ENCODE data around the gene DHX38. TPM values are rescaled to one million over a fixed set of nuclear protein-coding genes. Genes with fewer than 3 reads are reported as not detected.

The DHX38 gene
- total RNA-seq, 1 donor from 2014 or later: 44.7 TPM

- DNase-seq (ENCODE audit: extremely low read depth, low read depth, low spot score): no peak
Measured at GRCh38 chr16:72083778-72084404, 9.8 kb upstream of the DHX38 start.

- DNase-seq (ENCODE audit: extremely low read depth, low read depth, low spot score): no peak
Measured at GRCh38 chr16:72084445-72084844, 9.2 kb upstream of the DHX38 start.

DNA sequence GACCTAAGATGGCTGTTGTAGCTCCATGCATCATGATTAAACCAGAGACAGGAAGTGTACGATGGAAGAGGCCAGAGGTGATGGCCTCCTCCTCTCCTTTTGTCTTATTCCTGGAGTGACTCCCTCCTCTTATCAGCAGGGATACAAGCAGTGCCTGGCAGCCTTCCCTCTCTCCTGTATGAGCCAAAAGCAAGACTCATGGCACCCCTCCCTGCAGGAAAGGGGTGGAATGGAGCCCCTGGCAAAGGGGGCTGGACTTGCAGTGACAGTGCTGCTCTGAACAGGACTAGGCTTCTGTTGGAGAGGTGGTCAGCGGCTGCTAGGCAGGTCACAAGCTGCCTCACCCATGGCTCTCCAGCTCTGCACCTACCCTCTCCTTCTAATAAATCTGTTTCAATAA, 8.6 kb upstream of the DHX38 start:
- no peak for DNase-seq (ENCODE audit: extremely low read depth, low read depth, low spot score)

- DNase-seq (ENCODE audit: extremely low read depth, low read depth, low spot score): no peak
Measured at GRCh38 chr16:72091217-72091616, 2.4 kb upstream of the DHX38 start.

DNA sequence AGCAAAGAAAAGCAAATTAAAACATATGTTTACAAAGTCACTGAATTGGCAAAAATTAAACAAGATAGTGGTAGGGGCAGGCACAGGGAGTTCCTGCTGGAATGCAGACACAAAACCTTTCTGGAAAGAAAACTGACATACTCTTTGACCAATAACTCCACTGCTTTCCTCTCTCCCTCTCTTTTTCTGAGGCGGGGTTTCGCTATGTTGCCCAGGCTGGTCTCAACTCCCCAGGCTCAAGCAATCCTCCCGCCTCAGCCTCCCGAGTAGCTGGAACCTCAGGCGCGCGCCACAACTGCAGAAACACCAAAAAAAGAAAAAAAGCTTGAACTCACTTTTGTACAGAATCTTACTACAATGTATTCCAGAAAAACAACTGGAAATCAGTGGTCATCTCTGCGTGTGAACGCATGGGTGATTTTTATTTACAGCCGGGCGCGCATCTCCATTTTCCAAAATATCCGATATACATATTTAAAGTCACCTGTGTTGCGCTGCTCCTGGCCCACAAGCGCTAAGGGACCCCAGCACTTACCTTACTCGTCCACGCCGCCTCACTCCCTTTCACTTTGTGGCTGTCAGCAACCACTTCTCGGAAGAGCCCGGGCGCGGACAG, 707 bp upstream of the DHX38 start:
- no peak for DNase-seq (ENCODE audit: extremely low read depth, low read depth, low spot score)

GRCh38 chr16:72094266-72094610, 591 bp downstream of the DHX38 start:
- DNase-seq (ENCODE audit: extremely low read depth, low read depth, low spot score): no peak

GRCh38 chr16:72098936-72099335, 5.3 kb downstream of the DHX38 start:
- no peak for DNase-seq (ENCODE audit: extremely low read depth, low read depth, low spot score)

GRCh38 chr16:72099377-72099818, 5.8 kb downstream of the DHX38 start:
- no peak for DNase-seq (ENCODE audit: extremely low read depth, low read depth, low spot score)

GRCh38 chr16:72101195-72101594, 7.5 kb downstream of the DHX38 start:
- DNase-seq (ENCODE audit: extremely low read depth, low read depth, low spot score): no peak

GRCh38 chr16:72104905-72105304, 11.3 kb downstream of the DHX38 start:
- no peak for DNase-seq (ENCODE audit: extremely low read depth, low read depth, low spot score)

DNA sequence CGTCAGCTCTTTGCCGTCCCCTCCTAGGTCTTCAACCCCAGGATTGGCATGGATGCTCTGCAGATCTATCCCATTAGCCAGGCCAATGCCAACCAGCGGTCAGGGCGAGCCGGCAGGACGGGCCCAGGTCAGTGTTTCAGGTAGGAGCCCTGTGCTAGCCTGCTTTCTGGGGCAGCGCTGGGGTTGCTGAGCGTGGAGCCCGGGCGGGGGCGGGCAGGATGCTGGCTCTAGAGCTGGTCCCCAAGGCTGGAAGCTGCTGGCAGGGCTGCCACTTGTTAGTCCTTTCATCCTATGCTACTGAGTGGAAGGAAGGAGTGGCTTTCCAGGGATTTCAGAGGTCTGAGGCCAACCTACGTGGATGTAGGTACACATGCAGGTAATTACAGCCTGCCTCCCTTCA, 12.3 kb downstream of the DHX38 start:
- no peak for DNase-seq (ENCODE audit: extremely low read depth, low read depth, low spot score)

- DNase-seq (ENCODE audit: extremely low read depth, low read depth, low spot score): no peak
Measured at GRCh38 chr16:72107371-72107770, 13.7 kb downstream of the DHX38 start.

DNA sequence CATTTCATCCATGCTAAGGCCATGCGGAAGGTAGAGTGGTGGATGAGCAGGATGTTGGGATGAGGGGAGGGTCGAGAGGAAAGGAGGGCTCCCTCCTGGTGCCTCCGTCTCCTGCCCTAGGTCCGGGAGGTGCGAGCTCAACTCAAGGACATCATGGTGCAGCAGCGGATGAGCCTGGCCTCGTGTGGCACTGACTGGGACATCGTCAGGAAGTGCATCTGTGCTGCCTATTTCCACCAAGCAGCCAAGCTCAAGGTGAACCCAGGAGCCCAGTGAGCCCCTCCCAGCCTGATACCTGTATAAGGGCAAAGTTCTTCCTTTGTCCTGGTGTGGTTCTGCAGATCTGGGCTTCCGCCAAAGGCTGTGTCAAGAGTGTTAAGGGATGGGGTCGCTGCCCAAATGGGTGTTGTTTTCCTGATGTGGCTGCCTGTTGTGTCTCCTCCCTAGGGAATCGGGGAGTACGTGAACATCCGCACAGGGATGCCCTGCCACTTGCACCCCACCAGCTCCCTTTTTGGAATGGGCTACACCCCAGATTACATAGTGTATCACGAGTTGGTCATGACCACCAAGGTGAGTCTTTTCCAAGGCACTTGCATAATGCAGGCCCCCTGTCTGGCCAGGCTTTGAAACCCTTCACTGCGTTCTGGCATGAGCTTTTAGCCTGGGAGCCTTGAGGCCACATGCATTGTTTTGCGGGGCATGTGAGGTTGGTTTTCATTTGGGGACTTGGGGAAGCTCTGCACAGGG, 14.9 kb downstream of the DHX38 start:
- DNase-seq (ENCODE audit: extremely low read depth, low read depth, low spot score): no peak

GRCh38 chr16:72109300-72109699, 15.7 kb downstream of the DHX38 start:
- DNase-seq (ENCODE audit: extremely low read depth, low read depth, low spot score): no peak

DNA sequence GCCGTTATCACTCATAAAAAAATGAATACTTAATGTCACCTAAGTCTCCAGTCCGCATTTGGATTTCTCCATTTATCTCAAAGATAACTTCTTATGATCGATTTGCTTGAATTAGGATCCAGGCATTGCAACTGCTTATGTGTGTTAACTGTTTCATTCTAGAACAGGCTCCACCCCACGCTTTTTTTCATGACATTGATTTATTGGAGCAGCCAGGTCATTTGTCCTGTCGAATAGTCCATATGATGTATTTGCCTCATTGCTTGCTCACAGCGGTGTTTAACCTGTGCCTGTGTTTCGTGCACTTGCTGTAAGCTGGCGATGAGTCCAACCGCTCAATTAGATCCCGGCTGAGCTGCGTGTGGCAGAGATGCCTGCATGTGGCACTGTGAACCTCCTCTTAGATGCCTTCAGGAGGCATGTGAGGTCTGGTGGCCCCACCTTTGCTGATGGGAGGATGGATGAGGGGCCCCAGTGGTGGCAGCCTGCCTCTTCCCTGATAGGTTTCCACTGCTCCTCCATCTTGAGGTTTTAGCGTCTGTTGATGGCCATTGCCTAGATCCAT, 16.4 kb downstream of the DHX38 start:
- DNase-seq (ENCODE audit: extremely low read depth, low read depth, low spot score): no peak

- no peak for DNase-seq (ENCODE audit: extremely low read depth, low read depth, low spot score)
Measured at GRCh38 chr16:72110662-72111615, 17.3 kb downstream of the DHX38 start.

DNA sequence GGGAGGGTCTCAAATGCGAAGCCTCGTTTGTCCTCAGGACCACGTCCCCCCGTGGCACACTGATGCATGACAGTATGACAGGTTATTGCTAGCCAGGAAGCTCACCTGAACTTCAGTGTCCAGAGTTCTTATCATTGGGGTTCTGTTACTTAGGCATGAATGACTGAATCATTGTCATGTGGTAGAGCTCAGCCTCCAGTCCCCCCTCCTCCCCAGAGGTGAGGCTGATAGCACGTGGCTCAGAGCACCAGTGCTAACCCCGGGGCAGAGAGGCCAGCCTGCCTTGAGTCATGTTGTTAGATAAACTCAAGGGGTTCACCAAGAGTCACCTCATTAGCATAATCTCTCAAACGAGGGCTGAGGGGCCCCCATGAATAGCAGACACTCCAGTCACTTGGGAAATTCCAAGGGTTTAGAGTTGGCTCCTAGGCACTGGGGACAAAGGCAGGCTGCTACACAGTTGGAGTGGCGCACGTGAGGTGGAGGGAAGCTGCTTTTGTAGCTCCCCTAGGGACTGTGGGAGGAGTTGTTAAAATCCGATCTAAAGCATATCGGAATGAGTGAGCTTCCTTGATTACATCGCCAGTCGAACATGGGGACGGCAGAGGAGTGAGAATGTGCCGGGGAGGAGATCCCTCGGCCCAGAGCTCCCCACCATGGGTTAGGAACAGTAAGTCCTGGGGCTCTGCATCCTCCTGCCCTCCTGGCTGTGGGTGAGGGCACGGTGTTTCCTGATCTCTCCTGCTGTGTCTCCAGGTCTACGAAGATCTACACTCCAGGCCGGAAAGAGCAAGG, 18.2 kb downstream of the DHX38 start:
- DNase-seq (ENCODE audit: extremely low read depth, low read depth, low spot score): no peak

- DNase-seq (ENCODE audit: extremely low read depth, low read depth, low spot score): no peak
Measured at GRCh38 chr16:72112452-72112792, 18.8 kb downstream of the DHX38 start.

DNA sequence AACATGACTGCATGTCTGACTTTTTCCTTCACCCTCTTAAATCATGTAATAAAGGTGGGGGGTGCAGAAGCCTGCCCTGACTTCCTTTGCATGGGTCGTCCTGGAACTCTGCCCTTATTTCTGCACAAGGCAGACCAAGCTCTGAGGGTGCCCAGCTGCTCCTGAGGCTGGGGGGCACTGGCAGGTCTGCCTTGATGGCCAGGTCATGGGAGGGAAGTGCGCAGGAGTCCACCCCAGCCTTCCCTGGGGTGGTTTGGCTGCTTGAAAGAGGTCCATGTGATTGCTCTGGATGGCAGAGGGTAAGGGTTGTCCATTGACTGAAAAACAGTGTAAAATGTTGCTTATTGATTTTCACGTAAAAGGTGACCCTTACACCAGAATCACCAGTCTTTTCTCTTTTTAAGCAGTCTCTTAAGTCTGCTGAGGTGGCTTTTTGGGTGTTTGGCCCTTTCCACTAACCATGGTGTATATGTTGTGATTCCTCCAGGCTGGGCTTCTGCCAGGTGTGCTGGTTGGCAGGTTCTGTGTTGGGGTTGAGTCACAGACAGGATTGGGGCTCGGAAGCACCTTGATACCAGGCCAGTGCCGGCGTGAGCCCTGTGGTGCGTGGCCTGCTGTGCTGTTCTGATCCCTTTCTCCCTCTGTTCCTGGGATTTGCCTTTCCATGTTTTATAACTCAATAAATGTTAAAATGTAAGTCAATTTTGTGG, 19.4 kb downstream of the DHX38 start:
- DNase-seq (ENCODE audit: extremely low read depth, low read depth, low spot score): no peak

GRCh38 chr16:72113616-72113945, 19.9 kb downstream of the DHX38 start:
- DNase-seq (ENCODE audit: extremely low read depth, low read depth, low spot score): no peak
